GM12864 (cell line): ENCODE data around the gene FGFR3.

Source experiments
- DNase-seq: peaks from one replicate; pipeline ENCODE4 v3.0.0-alpha.2; 2011; ENCODE audit warnings: low read depth
- H3K4me3 ChIP-seq: 2 replicates; pipeline ENCODE4 v1.5.1; 2011; ENCODE audit warnings: mild to moderate bottlenecking, low read depth, low read length, control low read depth
- TF ChIP-seq, protein P1 (sequence below): IDR thresholded peaks from 2 replicates; pipeline ENCODE4 v1.5.1; 2011; ENCODE audit warnings: low read depth, mild to moderate bottlenecking, moderate library complexity, low read length, control low read depth, inconsistent platforms; ENCODE audit errors: missing control alignments

The FGFR3 gene

GRCh38 chr4:1770245-1770644 is 22.8 kb upstream of the FGFR3 start:
- TF ChIP-seq, protein P1, sequence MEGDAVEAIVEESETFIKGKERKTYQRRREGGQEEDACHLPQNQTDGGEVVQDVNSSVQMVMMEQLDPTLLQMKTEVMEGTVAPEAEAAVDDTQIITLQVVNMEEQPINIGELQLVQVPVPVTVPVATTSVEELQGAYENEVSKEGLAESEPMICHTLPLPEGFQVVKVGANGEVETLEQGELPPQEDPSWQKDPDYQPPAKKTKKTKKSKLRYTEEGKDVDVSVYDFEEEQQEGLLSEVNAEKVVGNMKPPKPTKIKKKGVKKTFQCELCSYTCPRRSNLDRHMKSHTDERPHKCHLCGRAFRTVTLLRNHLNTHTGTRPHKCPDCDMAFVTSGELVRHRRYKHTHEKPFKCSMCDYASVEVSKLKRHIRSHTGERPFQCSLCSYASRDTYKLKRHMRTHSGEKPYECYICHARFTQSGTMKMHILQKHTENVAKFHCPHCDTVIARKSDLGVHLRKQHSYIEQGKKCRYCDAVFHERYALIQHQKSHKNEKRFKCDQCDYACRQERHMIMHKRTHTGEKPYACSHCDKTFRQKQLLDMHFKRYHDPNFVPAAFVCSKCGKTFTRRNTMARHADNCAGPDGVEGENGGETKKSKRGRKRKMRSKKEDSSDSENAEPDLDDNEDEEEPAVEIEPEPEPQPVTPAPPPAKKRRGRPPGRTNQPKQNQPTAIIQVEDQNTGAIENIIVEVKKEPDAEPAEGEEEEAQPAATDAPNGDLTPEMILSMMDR, result no peak
- no peak overlapping the region for H3K4me3 ChIP-seq
- DNase-seq, result no peak

DNA sequence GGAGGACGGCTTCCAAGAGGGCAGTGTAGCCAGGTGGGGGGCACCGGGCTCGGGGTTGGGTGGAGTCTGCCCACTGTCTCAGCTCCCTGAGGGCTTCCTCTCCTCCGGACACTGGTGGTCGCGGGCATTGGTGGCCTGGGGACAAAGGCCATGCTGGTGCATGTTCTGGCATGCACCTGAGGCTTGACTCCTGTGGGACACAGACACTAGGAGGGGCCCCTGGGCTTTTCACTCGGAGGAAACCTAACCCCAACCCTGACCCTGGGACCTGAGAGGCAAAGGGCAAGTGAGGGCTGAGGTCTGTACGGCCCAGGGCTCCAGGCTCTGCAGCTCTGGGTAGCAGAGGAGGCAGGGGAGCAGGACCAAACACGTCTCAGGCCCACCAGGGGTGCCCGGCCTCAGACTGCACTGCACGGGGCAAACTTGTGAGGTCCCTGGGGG is 22.3 kb upstream of the FGFR3 start:
- TF ChIP-seq, protein P1, result no peak
- no peak for DNase-seq
- no peak overlapping the region for H3K4me3 ChIP-seq

DNA sequence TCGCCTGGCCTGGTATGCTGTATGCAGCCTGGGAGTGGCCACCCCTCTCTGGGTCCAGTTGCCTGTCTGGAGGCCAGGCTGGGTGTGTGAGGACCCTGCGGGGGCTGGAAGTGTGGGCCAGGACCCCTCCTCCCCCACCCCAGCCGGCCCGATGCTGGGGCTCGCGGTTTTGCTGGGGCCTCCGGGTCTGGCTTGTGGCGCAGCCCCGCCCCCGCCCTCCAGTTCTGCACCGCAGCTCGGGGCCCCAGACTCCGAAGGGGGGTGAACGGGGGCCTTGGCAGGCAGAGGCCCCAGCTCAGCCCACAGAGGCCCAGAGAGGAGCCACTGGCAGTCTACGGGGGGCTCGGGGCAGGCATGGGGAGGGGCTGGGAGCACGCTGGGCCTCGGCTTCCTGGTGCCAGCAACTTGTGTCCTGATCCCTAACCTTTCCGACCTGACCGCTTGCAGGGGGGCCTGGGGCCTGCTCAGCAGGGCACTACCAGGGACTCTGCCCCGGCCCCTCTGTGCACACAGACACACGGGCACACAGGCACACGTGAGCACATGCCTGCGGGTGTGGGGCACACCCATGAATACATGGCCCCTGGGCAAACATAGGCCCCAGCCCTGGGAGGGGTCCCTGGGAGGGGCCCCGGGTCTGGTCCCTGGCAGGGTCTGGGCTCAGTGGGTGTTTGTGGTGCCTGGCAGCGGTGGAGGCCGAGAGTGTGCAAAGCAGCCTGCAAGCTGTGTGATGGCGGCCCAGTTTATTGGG is 21.4 kb upstream of the FGFR3 start:
- TF ChIP-seq, protein P1, result no peak
- H3K4me3 ChIP-seq, result no peak overlapping the region
- DNase-seq, result no peak

DNA sequence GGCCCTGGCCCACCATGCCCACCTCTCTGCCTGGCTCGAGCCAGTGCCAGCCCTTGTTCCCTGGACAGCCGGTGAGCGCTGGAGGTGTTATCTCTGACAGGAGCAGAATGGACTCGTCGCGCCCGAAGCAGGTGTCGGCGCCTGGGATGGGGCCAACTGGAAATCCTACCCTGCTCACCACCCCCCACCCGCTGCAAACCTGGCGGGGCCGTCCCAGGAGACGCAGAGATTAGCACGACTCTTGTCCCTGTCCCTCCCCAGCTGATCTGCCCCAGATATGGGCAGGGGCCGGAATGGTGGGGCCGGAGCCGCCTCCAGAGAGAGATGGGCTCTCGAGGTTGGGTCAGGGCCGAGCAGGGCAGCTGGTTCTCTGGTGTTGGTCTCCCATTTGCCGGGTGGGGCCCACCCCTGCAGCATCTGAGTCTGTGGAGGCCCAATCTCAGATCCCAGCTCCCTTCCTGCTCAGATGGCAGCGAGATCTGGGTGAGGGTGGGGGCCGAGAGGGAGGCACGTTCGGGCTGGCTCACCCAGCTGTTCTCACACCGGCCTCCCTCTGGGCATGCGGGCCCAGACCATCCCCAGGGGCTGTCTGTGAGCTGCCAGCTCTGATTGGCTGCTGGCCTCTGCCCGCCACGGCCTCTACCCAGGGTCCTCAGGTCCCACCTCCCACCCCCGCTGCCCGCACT is 20.1 kb upstream of the FGFR3 start:
- no peak overlapping the region for H3K4me3 ChIP-seq
- no peak for DNase-seq
- TF ChIP-seq, protein P1, result no peak

DNA sequence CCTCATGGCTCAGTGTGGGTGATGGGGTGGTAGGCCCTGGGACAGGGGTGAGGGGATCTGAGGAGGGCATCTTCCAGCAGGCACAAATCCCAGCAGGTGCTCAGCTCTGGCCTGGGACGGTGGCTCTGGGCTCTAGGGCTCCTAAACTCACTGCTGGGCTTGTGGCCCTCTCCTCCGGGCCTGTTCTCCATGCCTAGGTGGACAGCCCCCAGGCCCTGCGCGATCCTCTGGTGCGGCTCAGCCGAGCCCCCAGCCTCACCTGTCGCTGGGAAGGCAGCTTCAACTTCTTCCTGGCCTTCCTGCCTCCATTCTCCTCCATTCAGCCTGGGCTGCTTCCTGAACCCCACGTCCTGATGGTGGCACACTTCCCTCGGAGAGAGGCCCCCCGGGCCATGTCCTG is 19.3 kb upstream of the FGFR3 start:
- no peak overlapping the region for H3K4me3 ChIP-seq
- DNase-seq, result no peak
- TF ChIP-seq, protein P1, result no peak

GRCh38 chr4:1775731-1776500 is 17.2 kb upstream of the FGFR3 start:
- TF ChIP-seq, protein P1, result no peak
- H3K4me3 ChIP-seq, result no peak overlapping the region
- DNase-seq, result no peak
